OCI-LY1 (cell line): ENCODE data around the gene DDIT4.

ENCODE experiments used
- H2AFZ ChIP-seq: fragments of 200-600 bp; sonication (generic), shearing (Covaris generic); 2 replicates; pipeline ENCODE4 v1.6.0; 2014; ENCODE audit warnings: antibody characterized with exemption, mild to moderate bottlenecking, low read length
- H3F3A ChIP-seq: fragments of 200-600 bp; sonication (generic), shearing (Covaris generic); 2 replicates; pipeline ENCODE4 v1.6.0; 2014; ENCODE audit warnings: mild to moderate bottlenecking, antibody characterized with exemption, low read length, moderate library complexity; ENCODE audit not compliant: insufficient read depth
- H3K27ac ChIP-seq: fragments of 200-600 bp; sonication (generic); 2 replicates; pipeline ENCODE4 v1.5.1; 2014; ENCODE audit warnings: low read length, mixed run types, mild to moderate bottlenecking, low read depth; ENCODE audit not compliant: poor library complexity, severe bottlenecking
- H3K27me3 ChIP-seq: fragments of 200-600 bp; sonication (generic); 2 replicates; pipeline ENCODE4 v1.6.0; 2014; ENCODE audit warnings: antibody characterized with exemption, mild to moderate bottlenecking, low read length, moderate library complexity; ENCODE audit not compliant: insufficient read depth
- H3K36me3 ChIP-seq: fragments of 200-600 bp; sonication (generic); 2 replicates; pipeline ENCODE4 v1.6.1; 2014; ENCODE audit warnings: mild to moderate bottlenecking, antibody characterized with exemption, low read length, moderate library complexity, mixed read lengths; ENCODE audit not compliant: insufficient read depth
- H3K4me1 ChIP-seq: fragments of 200-600 bp; sonication (generic); 2 replicates; pipeline ENCODE4 v1.5.1; 2014; ENCODE audit warnings: mild to moderate bottlenecking, low read length, moderate library complexity; ENCODE audit not compliant: insufficient read depth, severe bottlenecking
- H3K4me2 ChIP-seq: fragments of 200-600 bp; sonication (generic), shearing (Covaris generic); 2 replicates; pipeline ENCODE4 v1.6.1; 2014; ENCODE audit warnings: low read length
- H3K4me3 ChIP-seq: fragments of 200-600 bp; sonication (generic); 2 replicates; pipeline ENCODE4 v1.5.1; 2014; ENCODE audit warnings: low read length, low read depth, mild to moderate bottlenecking, mixed read lengths; ENCODE audit not compliant: poor library complexity, severe bottlenecking
- H3K79me2 ChIP-seq: fragments of 200-600 bp; shearing (Covaris generic); 2 replicates; pipeline ENCODE4 v1.6.1; 2016; ENCODE audit warnings: mixed run types, low read length, mixed read lengths; ENCODE audit not compliant: insufficient read depth
- H3K9ac ChIP-seq: fragments of 200-600 bp; sonication (generic), shearing (Covaris generic); 2 replicates; pipeline ENCODE4 v1.6.1; 2014; ENCODE audit warnings: mild to moderate bottlenecking, low read length, mixed read lengths
- H3K9me2 ChIP-seq: fragments of 200-600 bp; sonication (generic), shearing (Covaris generic); 2 replicates; pipeline ENCODE4 v1.6.1; 2014; ENCODE audit warnings: low read depth, mild to moderate bottlenecking, low read length, mixed read lengths
- H3K9me3 ChIP-seq: fragments of 200-600 bp; shearing (Covaris generic); 2 replicates; pipeline ENCODE4 v1.6.1; 2014; ENCODE audit warnings: low read length, mixed read lengths
- H4K20me1 ChIP-seq: fragments of 200-600 bp; sonication (generic), shearing (Covaris generic); 2 replicates; pipeline ENCODE4 v1.6.0; 2016; ENCODE audit warnings: mild to moderate bottlenecking, low read length; ENCODE audit not compliant: insufficient read depth
- CTCF ChIP-seq: fragments of 200-600 bp; sonication (generic), shearing (Covaris generic); IDR thresholded peaks from 2 replicates; pipeline ENCODE4 v1.5.1; 2017; ENCODE audit warnings: mild to moderate bottlenecking, antibody characterized with exemption, low read length, moderate library complexity, mixed read lengths
- EZH2 ChIP-seq: fragments of 200-600 bp; sonication (generic), shearing (Covaris generic); IDR thresholded peaks from 2 replicates; pipeline ENCODE4 v1.8.0; 2017; ENCODE audit warnings: borderline replicate concordance, mixed run types, mild to moderate bottlenecking, antibody characterized with exemption, low read length, moderate library complexity, mixed read lengths

Gene DDIT4

GRCh38 chr10:72274730-72275350 lies 1.1 kb downstream of the DDIT4 start:
- TF ChIP-seq EZH2, result no peak
- peak; percentile 92 for TF ChIP-seq CTCF
- no peak overlapping the region for H2AFZ ChIP-seq
- no peaks in the 10 kb centered on the region for H3K27me3 ChIP-seq
- H3K27ac ChIP-seq, result peak overlapping the region; percentile 92
- peak overlapping the region; percentile 87 for H3K4me3 ChIP-seq
- no peaks in the 10 kb centered on the region for H3K79me2 ChIP-seq
- H4K20me1 ChIP-seq, result no peaks in the 10 kb centered on the region
- no peaks in the 10 kb centered on the region for H3K9me2 ChIP-seq
- H3K4me1 ChIP-seq, result peaks cover 29% of the 10 kb centered on the region
- peaks cover 25% of the 10 kb centered on the region for H3K36me3 ChIP-seq
- peak overlapping the region; percentile 92 for H3K9ac ChIP-seq
- H3F3A ChIP-seq, result peaks cover 9% of the 10 kb centered on the region; the same call in 1 of the 2 replicates
- no peaks in the 10 kb centered on the region for H3K9me3 ChIP-seq
- H3K4me2 ChIP-seq, result peak overlapping the region; percentile 84

- H2AFZ ChIP-seq, result no peak overlapping the region
- peaks cover 29% of the 10 kb centered on the region for H3K4me1 ChIP-seq
- no peaks in the 10 kb centered on the region for H3K9me3 ChIP-seq
- H3K4me2 ChIP-seq, result peak overlapping the region; percentile 84
- peak overlapping the region; percentile 87 for H3K4me3 ChIP-seq
- no peaks in the 10 kb centered on the region for H3K27me3 ChIP-seq
- peak overlapping the region; percentile 92 for H3K27ac ChIP-seq
- TF ChIP-seq EZH2, result no peak
- TF ChIP-seq CTCF, result no peak
- peaks cover 25% of the 10 kb centered on the region for H3K36me3 ChIP-seq
- H3K9ac ChIP-seq, result peak overlapping the region; percentile 92
- H4K20me1 ChIP-seq, result no peaks in the 10 kb centered on the region
- H3K79me2 ChIP-seq, result no peaks in the 10 kb centered on the region
- H3K9me2 ChIP-seq, result no peaks in the 10 kb centered on the region
- peaks cover 9% of the 10 kb centered on the region; the same call in 1 of the 2 replicates for H3F3A ChIP-seq
Observed at GRCh38 chr10:72275351-72276012, 1.8 kb downstream of the DDIT4 start.

GRCh38 chr10:72276013-72276387 lies 2.3 kb downstream of the DDIT4 start:
- H3K4me1 ChIP-seq, result peaks cover 29% of the 10 kb centered on the region
- peaks cover 25% of the 10 kb centered on the region for H3K36me3 ChIP-seq
- TF ChIP-seq EZH2 (no peak), CTCF (no peak)
- H3K9ac ChIP-seq, result peak overlapping the region; percentile 92; the same call in 1 of the 2 replicates
- H3F3A ChIP-seq, result peaks cover 9% of the 10 kb centered on the region; the same call in 1 of the 2 replicates
- H3K9me3 ChIP-seq, result no peaks in the 10 kb centered on the region
- no peak overlapping the region for H2AFZ ChIP-seq
- H4K20me1 ChIP-seq, result no peaks in the 10 kb centered on the region
- H3K27me3 ChIP-seq, result no peaks in the 10 kb centered on the region
- H3K79me2 ChIP-seq, result no peaks in the 10 kb centered on the region
- H3K4me2 ChIP-seq, result peak overlapping the region; percentile 84
- H3K4me3 ChIP-seq, result peak overlapping the region; percentile 87
- peak overlapping the region; percentile 92 for H3K27ac ChIP-seq
- no peaks in the 10 kb centered on the region for H3K9me2 ChIP-seq
